ENCODE results near the gene IFT57. TPM values are rescaled to one million over a fixed set of nuclear protein-coding genes. Genes with fewer than 3 reads are reported as not detected.

Gene IFT57
- total and polyA plus RNA-seq, 2 donors, result 33.8 to 80.1 TPM

GRCh38 chr3:108235290-108235689, 13.1 kb upstream of the IFT57 start:
- WGBS, result 98% methylated on average over 1 of the region's 1 CpG
- H3K4me1 ChIP-seq (ENCODE audit: insufficient read depth), result no peaks in the 10 kb centered on the region
- no peaks in the 10 kb centered on the region for H3K36me3 ChIP-seq (ENCODE audit: insufficient read depth)
- no peak overlapping the region for H3K4me3 ChIP-seq (ENCODE audit: low read depth, low read length)
- H3K27ac ChIP-seq (ENCODE audit: low read depth), result no peak overlapping the region
- no peak for DNase-seq (ENCODE audit: extremely low spot score)

GRCh38 chr3:108234387-108234957, 12.2 kb upstream of the IFT57 start:
- Histone ChIP-seq H3K36me3 (ENCODE audit: insufficient read depth) (no peaks in the 10 kb centered on the region), H3K4me3 (ENCODE audit: low read depth, low read length) (no peak overlapping the region), H3K27ac (ENCODE audit: low read depth) (no peak overlapping the region), H3K4me1 (ENCODE audit: insufficient read depth) (no peaks in the 10 kb centered on the region)
- no peak for DNase-seq (ENCODE audit: extremely low spot score)
- WGBS, result 97% methylated on average over 1 of the region's 1 CpG

- Histone ChIP-seq H3K4me3 (ENCODE audit: low read depth, low read length) (no peak overlapping the region), H3K27ac (ENCODE audit: low read depth) (no peak overlapping the region), H3K36me3 (ENCODE audit: insufficient read depth) (no peaks in the 10 kb centered on the region), H3K4me1 (ENCODE audit: insufficient read depth) (no peaks in the 10 kb centered on the region)
- 76% methylated on average over 1 of the region's 1 CpG for WGBS
- no peak for DNase-seq (ENCODE audit: extremely low spot score)
Measured at GRCh38 chr3:108228286-108228685, 6.1 kb upstream of the IFT57 start.

GRCh38 chr3:108227131-108227530, 4.9 kb upstream of the IFT57 start:
- no peaks in the 10 kb centered on the region for H3K4me1 ChIP-seq (ENCODE audit: insufficient read depth)
- H3K4me3 ChIP-seq (ENCODE audit: low read depth, low read length), result no peak overlapping the region
- H3K36me3 ChIP-seq (ENCODE audit: insufficient read depth), result no peaks in the 10 kb centered on the region
- 76% methylated on average over 6 of the region's 6 CpGs for WGBS
- H3K27ac ChIP-seq (ENCODE audit: low read depth), result no peak overlapping the region
- no peak for DNase-seq (ENCODE audit: extremely low spot score)

- Histone ChIP-seq H3K27ac (ENCODE audit: low read depth) (no peak overlapping the region), H3K4me3 (ENCODE audit: low read depth, low read length) (no peak overlapping the region), H3K36me3 (ENCODE audit: insufficient read depth) (no peaks in the 10 kb centered on the region), H3K4me1 (ENCODE audit: insufficient read depth) (peaks cover 2% of the 10 kb centered on the region)
- DNase-seq (ENCODE audit: extremely low spot score), result no peak
- 98% methylated on average over 1 of the region's 1 CpG for WGBS
Measured at GRCh38 chr3:108225221-108225620, 3.0 kb upstream of the IFT57 start.

- Histone ChIP-seq H3K27ac (ENCODE audit: low read depth) (peak overlapping the region; percentile 50), H3K4me1 (ENCODE audit: insufficient read depth) (peaks cover 2% of the 10 kb centered on the region), H3K36me3 (ENCODE audit: insufficient read depth) (no peaks in the 10 kb centered on the region), H3K4me3 (ENCODE audit: low read depth, low read length) (no peak overlapping the region)
- no peak for DNase-seq (ENCODE audit: extremely low spot score)
- 49% methylated on average over 4 of the region's 4 CpGs for WGBS
Measured at GRCh38 chr3:108223928-108224327, 1.7 kb upstream of the IFT57 start.

- peaks cover 2% of the 10 kb centered on the region for H3K4me1 ChIP-seq (ENCODE audit: insufficient read depth)
Measured at GRCh38 chr3:108222853-108223565, 785 bp upstream of the IFT57 start.

GRCh38 chr3:108221393-108221792, 831 bp downstream of the IFT57 start:
- H3K4me3 ChIP-seq (ENCODE audit: low read depth, low read length), result peak overlapping the region; percentile 60
- H3K4me1 ChIP-seq (ENCODE audit: insufficient read depth), result peaks cover 2% of the 10 kb centered on the region
- H3K36me3 ChIP-seq (ENCODE audit: insufficient read depth), result no peaks in the 10 kb centered on the region
- H3K27ac ChIP-seq (ENCODE audit: low read depth), result peak overlapping the region; percentile 44
- WGBS, result 14% methylated on average over 6 of the region's 6 CpGs
- no peak for DNase-seq (ENCODE audit: extremely low spot score)

More at GRCh38 chr3:108222853-108223565, 785 bp upstream of the IFT57 start:
- DNase-seq (ENCODE audit: extremely low spot score), result peak; percentile 40
- WGBS, result 9% methylated on average over 5 of the region's 5 CpGs
- H3K27ac ChIP-seq (ENCODE audit: low read depth), result peak overlapping the region; percentile 43
- no peaks in the 10 kb centered on the region for H3K36me3 ChIP-seq (ENCODE audit: insufficient read depth)
- H3K4me3 ChIP-seq (ENCODE audit: low read depth, low read length), result peak overlapping the region; percentile 48

GRCh38 chr3:108219336-108219735, 2.9 kb downstream of the IFT57 start:
- H3K27ac ChIP-seq (ENCODE audit: low read depth), result no peak overlapping the region
- 91% methylated on average over 9 of the region's 9 CpGs for WGBS
- no peaks in the 10 kb centered on the region for H3K36me3 ChIP-seq (ENCODE audit: insufficient read depth)
- no peak for DNase-seq (ENCODE audit: extremely low spot score)
- no peak overlapping the region for H3K4me3 ChIP-seq (ENCODE audit: low read depth, low read length)
- H3K4me1 ChIP-seq (ENCODE audit: insufficient read depth), result peaks cover 2% of the 10 kb centered on the region

GRCh38 chr3:108218811-108219210, 3.4 kb downstream of the IFT57 start:
- Histone ChIP-seq H3K27ac (ENCODE audit: low read depth) (no peak overlapping the region), H3K4me1 (ENCODE audit: insufficient read depth) (peaks cover 2% of the 10 kb centered on the region), H3K36me3 (ENCODE audit: insufficient read depth) (no peaks in the 10 kb centered on the region), H3K4me3 (ENCODE audit: low read depth, low read length) (no peak overlapping the region)
- DNase-seq (ENCODE audit: extremely low spot score), result no peak

- peaks cover 2% of the 10 kb centered on the region for H3K4me1 ChIP-seq (ENCODE audit: insufficient read depth)
- H3K4me3 ChIP-seq (ENCODE audit: low read depth, low read length), result no peak overlapping the region
- H3K36me3 ChIP-seq (ENCODE audit: insufficient read depth), result peaks cover 3% of the 10 kb centered on the region
- no peak overlapping the region for H3K27ac ChIP-seq (ENCODE audit: low read depth)
- no peak for DNase-seq (ENCODE audit: extremely low spot score)
- 66% methylated on average over 1 of the region's 1 CpG for WGBS
Measured at GRCh38 chr3:108215871-108216270, 6.4 kb downstream of the IFT57 start.

GRCh38 chr3:108209579-108209978, 12.6 kb downstream of the IFT57 start:
- WGBS, result 94% methylated on average over 3 of the region's 3 CpGs
- H3K4me3 ChIP-seq (ENCODE audit: low read depth, low read length), result no peak overlapping the region
- no peak overlapping the region for H3K27ac ChIP-seq (ENCODE audit: low read depth)
- no peaks in the 10 kb centered on the region for H3K4me1 ChIP-seq (ENCODE audit: insufficient read depth)
- H3K36me3 ChIP-seq (ENCODE audit: insufficient read depth), result peaks cover 3% of the 10 kb centered on the region
- DNase-seq (ENCODE audit: extremely low spot score), result no peak

- Histone ChIP-seq H3K36me3 (ENCODE audit: insufficient read depth) (peaks cover 3% of the 10 kb centered on the region), H3K4me1 (ENCODE audit: insufficient read depth) (no peaks in the 10 kb centered on the region), H3K27ac (ENCODE audit: low read depth) (no peak overlapping the region), H3K4me3 (ENCODE audit: low read depth, low read length) (no peak overlapping the region)
- DNase-seq (ENCODE audit: extremely low spot score), result no peak
- WGBS, result 91% methylated on average over 1 of the region's 1 CpG
Measured at GRCh38 chr3:108208831-108209230, 13.4 kb downstream of the IFT57 start.

GRCh38 chr3:108202834-108203233, 19.4 kb downstream of the IFT57 start:
- H3K27ac ChIP-seq (ENCODE audit: low read depth), result no peak overlapping the region
- H3K4me1 ChIP-seq (ENCODE audit: insufficient read depth), result no peaks in the 10 kb centered on the region
- WGBS, result 92% methylated on average over 2 of the region's 2 CpGs
- DNase-seq (ENCODE audit: extremely low spot score), result no peak
- H3K4me3 ChIP-seq (ENCODE audit: low read depth, low read length), result no peak overlapping the region
- H3K36me3 ChIP-seq (ENCODE audit: insufficient read depth), result no peaks in the 10 kb centered on the region
